HG03521 (cell line): ENCODE measurements around the gene LRRC8D.

Source experiments
- ATAC-seq: cut with Tn5 transposase; IDR thresholded peaks from one replicate; pipeline ENCODE4 v1.9.1; 2021; ENCODE audit warnings: mild to moderate bottlenecking, moderate library complexity; ENCODE audit not compliant: unreplicated experiment

The LRRC8D gene

GRCh38 chr1:89806616-89807015 is 14.2 kb upstream of the LRRC8D start:
- ATAC-seq = no peak

GRCh38 chr1:89807503-89807902 is 13.3 kb upstream of the LRRC8D start:
- no peak for ATAC-seq

- ATAC-seq = no peak
Observed at GRCh38 chr1:89807983-89808382, 12.8 kb upstream of the LRRC8D start.

- no peak for ATAC-seq
Observed at GRCh38 chr1:89808441-89809117, 12.3 kb upstream of the LRRC8D start.

- no peak for ATAC-seq
Observed at GRCh38 chr1:89809556-89809955, 11.3 kb upstream of the LRRC8D start.

- ATAC-seq = no peak
Observed at GRCh38 chr1:89810302-89810701, 10.5 kb upstream of the LRRC8D start.

DNA sequence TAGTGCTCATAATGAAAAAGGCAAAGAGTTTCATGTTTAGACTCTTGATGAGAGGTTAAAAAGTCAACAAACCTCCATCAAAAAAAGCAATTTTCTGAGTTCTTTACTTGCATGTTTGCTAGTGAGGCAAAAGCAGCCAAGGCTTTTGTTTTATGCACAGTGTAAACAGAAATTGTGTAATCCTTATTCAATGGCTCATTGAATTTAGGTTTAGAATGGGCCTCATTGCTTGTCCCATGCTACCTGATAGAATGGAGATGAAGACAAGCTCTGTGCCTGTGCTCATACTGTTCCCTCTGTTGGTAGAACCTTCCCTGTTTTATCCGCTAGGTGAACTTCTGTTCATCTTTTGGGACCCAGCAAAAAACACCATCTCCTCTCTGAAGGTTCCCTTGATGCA is 10.0 kb upstream of the LRRC8D start:
- no peak for ATAC-seq

GRCh38 chr1:89812992-89813391 is 7.8 kb upstream of the LRRC8D start:
- no peak for ATAC-seq

- ATAC-seq = no peak
Observed at GRCh38 chr1:89815040-89815439, 5.8 kb upstream of the LRRC8D start.

DNA sequence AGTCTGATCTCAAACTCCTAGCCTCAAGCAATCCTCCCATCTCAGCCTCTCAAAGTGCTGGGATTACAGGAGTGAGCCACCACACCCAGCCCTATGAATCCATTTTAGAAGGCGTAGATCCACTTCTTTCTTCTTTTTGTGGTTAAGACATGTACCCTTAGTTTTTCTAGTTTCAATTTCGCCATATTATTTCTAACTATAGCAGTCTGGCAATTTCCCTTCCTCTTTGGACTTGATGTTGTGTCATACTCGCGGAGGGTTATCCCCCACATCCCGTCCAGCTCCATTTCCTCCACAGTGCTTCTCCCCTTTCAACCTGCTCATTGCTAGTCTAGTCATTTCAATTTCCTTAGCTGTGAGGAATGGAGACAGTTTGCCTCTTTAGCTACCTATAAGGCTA is 5.2 kb upstream of the LRRC8D start:
- ATAC-seq = no peak

- no peak for ATAC-seq
Observed at GRCh38 chr1:89816366-89816765, 4.5 kb upstream of the LRRC8D start.

GRCh38 chr1:89821322-89822108 is 683 bp downstream of the LRRC8D start:
- ATAC-seq = peak; percentile 51

DNA sequence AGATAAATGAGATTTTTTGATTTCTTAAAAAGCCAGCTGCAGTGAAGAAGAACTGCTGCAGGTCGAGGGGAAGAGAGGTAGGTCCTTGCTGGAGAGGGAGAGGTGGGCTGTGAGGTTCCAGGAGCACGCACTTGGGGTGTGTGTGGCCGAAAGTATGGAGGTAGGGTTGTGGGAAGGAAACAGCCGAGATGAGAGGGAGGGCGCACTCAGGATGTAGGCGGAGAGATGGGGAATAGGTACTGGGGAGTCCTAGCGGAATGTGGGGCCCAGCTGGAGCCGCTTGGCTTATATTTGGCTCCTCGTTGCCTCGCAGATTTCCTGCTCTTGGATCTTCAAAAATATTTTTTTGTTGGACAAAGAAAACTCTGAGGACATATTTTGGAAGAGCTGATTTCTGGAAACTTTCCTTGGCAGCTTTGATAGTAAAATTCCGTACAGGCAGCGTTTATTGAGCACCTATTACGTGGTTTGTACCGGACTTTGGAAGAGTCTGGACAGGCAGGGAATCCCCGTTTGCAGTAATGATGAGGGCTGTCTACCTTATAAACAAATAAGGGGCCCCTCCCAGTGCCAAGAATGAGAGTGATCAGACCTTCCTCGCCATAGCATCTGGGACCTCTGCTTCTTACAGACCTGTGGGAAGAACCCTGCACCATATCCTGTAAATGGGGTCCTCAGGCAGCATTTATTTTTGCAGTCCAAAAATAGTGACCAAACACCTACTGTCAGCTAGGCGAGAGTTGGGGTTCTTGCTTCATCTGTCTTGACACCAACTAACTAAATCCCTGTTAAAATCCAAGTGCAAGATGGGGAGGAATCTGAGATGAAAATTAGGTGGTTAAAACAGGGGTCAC is 1.5 kb downstream of the LRRC8D start:
- ATAC-seq = no peak

DNA sequence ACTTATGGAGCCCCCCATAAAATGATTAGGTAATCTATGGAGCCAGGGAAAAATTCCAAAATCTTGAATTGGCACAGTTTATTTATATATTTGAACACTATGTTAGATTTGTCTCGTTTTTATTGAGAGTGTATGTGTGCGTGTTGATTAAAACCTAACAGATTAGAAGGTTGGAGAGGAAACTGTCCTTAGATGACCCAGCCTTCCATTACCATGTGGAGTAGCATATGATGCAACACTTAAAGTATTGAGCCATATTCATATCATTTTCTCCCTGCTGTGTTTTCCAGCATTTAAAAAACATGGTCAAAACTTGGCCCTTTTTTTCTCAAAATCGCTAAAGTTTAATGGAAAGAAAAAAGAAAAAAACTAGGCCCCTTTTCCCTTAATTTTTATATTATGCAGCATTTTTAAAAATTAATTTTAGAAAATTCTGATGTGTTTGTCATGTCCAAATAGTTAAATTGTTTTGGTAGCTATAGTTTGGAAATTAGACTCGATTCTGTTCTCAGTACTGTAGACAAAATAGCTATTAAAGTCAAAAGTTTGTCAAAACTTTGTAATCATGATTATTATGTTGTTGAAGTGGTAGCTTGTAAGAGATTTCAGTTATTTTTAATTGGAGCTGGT is 2.3 kb downstream of the LRRC8D start:
- ATAC-seq = no peak

DNA sequence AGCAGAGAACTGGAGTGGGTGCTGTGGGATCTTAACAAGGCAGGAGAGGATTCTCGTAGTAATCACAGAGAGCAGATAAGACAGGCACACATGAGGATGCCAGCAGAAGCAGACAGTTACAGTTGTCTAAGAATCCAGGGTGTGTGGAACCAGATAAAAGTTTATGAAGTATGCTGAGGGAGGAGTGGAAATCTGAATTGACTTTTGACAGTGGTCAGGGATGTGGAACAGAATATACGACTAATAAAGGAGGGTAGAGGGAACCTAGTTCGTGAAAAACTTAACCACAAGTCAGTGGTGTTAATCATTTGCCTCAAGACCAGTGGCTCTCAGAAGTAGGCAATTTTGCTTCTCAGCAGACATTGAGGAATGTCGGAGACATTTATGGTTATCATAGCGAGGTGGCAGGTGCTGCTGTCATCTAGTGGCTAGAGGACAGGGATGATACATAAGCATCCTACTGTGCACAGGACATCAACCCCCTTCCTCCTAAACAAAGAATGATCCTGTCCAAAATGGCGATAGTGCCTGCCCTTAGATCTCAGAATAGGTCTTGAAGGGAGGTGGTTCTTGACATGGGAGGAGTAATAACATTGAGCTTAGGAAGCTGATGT is 3.0 kb downstream of the LRRC8D start:
- ATAC-seq = no peak

DNA sequence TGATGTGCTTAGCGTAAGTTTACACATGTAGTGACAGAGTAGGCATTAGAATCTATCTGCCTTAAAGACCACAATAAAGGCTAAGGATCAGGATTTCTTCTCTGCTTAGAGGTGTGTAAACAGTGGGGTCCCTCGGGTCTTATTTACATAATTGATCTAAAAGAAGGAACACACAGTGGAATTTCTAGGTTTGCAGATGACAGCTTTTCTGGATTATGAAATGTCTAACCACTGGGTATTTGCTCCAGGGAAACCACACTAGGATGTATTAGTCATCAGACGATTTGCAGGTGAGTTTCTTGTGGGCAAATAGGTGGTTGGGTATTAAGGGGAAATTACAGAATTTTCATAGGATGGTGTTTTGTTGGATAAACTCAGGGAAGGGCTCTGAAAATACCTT is 5.8 kb downstream of the LRRC8D start:
- ATAC-seq = no peak

DNA sequence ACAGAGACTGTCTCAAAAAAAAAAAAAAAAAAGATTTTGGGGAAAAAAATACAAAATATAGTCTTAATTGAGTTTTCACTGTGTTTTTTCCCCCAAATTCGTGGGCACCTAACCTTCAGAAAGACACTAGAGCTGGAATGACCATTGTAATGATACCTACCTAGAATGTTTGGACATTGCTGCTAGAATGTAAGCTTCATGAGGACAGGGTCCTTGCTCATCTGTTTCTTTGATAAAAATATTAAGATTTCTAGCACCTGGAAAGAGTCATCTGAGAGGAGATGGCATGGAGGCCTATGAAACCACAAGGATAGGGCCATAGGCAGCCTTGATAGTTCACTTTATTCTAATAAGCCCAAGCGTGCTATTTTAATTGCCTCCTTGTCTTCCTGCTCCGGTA is 6.5 kb downstream of the LRRC8D start:
- ATAC-seq = no peak

- no peak for ATAC-seq
Observed at GRCh38 chr1:89827902-89828301, 7.1 kb downstream of the LRRC8D start.

GRCh38 chr1:89829186-89829585 is 8.4 kb downstream of the LRRC8D start:
- ATAC-seq = no peak

- no peak for ATAC-seq
Observed at GRCh38 chr1:89831462-89832120, 10.8 kb downstream of the LRRC8D start.
